HG03139 (cell line): ENCODE measurements around the gene TMEM129.

Source experiments
- ATAC-seq: cut with Tn5 transposase; IDR thresholded peaks from one replicate; pipeline ENCODE4 v1.9.1; 2021; ENCODE audit not compliant: unreplicated experiment

The TMEM129 gene

GRCh38 chr4:1721003-1721665 is at the start of gene TMEM129, which contains the start of gene TACC3:
TSS of gene TMEM129 (minus strand) at chr4:1721323. CDS start at chr4:1720837, 486 bp downstream.
TSS of gene TACC3 (plus strand) at chr4:1721521. CDS start at chr4:1723422, 1,901 bp downstream.
- ATAC-seq = peak; percentile 69

- ATAC-seq = no peak
Observed at GRCh38 chr4:1770791-1771231, 49.7 kb upstream of the TMEM129 start.

- no peak for ATAC-seq
Observed at GRCh38 chr4:1770245-1770644, 49.1 kb upstream of the TMEM129 start.

- ATAC-seq = no peak
Observed at GRCh38 chr4:1769692-1770091, 48.6 kb upstream of the TMEM129 start.

- no peak for ATAC-seq
Observed at GRCh38 chr4:1768367-1769034, 47.4 kb upstream of the TMEM129 start.

GRCh38 chr4:1767770-1768366 is 46.7 kb upstream of the TMEM129 start:
- no peak for ATAC-seq

- no peak for ATAC-seq
Observed at GRCh38 chr4:1767061-1767769, 46.1 kb upstream of the TMEM129 start.

GRCh38 chr4:1766106-1767060 is 45.3 kb upstream of the TMEM129 start:
- ATAC-seq = no peak

GRCh38 chr4:1765409-1766072 is 44.4 kb upstream of the TMEM129 start:
- ATAC-seq = no peak

GRCh38 chr4:1764670-1765069 is 43.5 kb upstream of the TMEM129 start:
- ATAC-seq = no peak

- no peak for ATAC-seq
Observed at GRCh38 chr4:1763550-1764080, 42.5 kb upstream of the TMEM129 start.

GRCh38 chr4:1763070-1763549 is 42.0 kb upstream of the TMEM129 start:
- no peak for ATAC-seq

- no peak for ATAC-seq
Observed at GRCh38 chr4:1762264-1763010, 41.3 kb upstream of the TMEM129 start.

- no peak for ATAC-seq
Observed at GRCh38 chr4:1761130-1761689, 40.1 kb upstream of the TMEM129 start.

GRCh38 chr4:1760521-1761071 is 39.5 kb upstream of the TMEM129 start:
- ATAC-seq = no peak

- no peak for ATAC-seq
Observed at GRCh38 chr4:1759818-1760223, 38.7 kb upstream of the TMEM129 start.

GRCh38 chr4:1759170-1759817 is 38.2 kb upstream of the TMEM129 start:
- no peak for ATAC-seq
